ENCODE measurements around the gene PCNT.

PCNT gene, protein sequence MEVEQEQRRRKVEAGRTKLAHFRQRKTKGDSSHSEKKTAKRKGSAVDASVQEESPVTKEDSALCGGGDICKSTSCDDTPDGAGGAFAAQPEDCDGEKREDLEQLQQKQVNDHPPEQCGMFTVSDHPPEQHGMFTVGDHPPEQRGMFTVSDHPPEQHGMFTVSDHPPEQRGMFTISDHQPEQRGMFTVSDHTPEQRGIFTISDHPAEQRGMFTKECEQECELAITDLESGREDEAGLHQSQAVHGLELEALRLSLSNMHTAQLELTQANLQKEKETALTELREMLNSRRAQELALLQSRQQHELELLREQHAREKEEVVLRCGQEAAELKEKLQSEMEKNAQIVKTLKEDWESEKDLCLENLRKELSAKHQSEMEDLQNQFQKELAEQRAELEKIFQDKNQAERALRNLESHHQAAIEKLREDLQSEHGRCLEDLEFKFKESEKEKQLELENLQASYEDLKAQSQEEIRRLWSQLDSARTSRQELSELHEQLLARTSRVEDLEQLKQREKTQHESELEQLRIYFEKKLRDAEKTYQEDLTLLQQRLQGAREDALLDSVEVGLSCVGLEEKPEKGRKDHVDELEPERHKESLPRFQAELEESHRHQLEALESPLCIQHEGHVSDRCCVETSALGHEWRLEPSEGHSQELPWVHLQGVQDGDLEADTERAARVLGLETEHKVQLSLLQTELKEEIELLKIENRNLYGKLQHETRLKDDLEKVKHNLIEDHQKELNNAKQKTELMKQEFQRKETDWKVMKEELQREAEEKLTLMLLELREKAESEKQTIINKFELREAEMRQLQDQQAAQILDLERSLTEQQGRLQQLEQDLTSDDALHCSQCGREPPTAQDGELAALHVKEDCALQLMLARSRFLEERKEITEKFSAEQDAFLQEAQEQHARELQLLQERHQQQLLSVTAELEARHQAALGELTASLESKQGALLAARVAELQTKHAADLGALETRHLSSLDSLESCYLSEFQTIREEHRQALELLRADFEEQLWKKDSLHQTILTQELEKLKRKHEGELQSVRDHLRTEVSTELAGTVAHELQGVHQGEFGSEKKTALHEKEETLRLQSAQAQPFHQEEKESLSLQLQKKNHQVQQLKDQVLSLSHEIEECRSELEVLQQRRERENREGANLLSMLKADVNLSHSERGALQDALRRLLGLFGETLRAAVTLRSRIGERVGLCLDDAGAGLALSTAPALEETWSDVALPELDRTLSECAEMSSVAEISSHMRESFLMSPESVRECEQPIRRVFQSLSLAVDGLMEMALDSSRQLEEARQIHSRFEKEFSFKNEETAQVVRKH (N-terminal part only)

DNA sequence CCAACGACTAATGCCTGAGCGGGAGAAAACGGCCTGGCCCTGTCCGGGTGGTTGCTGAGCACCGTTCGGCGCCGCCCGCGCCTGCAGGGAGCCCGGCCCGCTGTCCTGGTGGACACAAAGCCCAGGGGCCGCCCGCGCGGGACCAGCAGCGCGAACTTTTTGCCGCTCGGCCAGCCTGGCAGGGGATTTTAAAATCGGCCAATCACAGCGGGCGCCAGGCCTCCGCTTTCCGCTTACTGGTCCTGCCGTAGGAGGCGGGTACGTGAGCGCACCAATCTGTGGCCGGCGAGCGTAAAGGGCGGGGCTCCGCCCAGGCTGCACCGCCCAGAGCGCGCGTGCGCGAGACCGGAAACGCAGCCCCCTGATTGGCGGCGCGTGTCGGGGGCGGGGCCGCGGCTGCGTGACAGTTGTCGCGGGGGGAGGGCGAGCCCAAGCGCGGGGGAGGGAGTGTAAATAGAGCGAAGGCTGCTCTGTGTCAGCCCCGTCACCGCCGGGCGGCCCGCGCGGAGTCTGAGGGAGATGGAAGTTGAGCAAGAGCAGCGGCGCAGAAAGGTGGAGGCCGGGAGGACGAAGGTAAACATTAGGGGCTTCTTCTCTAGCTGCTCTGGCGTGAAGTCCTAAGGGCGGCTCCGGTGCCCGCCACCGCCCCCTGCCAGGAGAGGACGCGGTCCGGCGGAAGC lies at the start of gene PCNT, which contains the start of gene C21orf58:
PCNT (plus strand) TSS at position 447 of the 680 bp plus-strand sequence; CDS start at position 520, 73 bp downstream.
C21orf58 (minus strand) TSS at position 161 of the 680 bp plus-strand sequence. CDS start 1,132 bp downstream, outside the sequence.
- peak; percentile 98 for DNase-seq

DNA sequence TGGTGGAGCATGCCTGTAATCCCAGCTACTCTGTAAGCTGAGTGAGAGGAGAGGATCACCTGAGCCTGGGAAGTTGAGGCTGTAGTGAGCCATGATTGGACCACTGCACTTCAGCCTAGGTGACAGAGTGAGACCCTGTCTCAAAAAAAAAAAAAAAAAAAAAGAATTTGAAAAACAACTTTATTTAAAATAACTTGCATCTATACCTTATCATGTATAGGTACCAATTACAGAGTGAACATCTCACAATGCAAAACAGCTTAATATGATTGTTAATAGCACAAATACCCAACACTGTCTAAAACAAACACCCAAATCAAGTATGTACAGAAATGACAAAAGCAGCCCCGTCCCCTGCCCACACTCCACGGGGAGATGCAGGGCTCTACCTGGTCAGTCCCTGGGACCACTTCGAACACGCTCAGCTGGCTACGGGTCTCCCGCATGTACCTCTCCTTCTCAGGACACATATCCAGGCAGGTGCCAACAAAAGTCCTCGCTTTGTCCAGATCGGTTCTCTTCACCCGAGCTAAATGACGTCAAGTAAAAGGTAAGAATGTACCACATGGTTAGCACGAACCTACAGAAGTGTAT lies 49.1 kb upstream of the PCNT start:
- DNase-seq: no peak

DNA sequence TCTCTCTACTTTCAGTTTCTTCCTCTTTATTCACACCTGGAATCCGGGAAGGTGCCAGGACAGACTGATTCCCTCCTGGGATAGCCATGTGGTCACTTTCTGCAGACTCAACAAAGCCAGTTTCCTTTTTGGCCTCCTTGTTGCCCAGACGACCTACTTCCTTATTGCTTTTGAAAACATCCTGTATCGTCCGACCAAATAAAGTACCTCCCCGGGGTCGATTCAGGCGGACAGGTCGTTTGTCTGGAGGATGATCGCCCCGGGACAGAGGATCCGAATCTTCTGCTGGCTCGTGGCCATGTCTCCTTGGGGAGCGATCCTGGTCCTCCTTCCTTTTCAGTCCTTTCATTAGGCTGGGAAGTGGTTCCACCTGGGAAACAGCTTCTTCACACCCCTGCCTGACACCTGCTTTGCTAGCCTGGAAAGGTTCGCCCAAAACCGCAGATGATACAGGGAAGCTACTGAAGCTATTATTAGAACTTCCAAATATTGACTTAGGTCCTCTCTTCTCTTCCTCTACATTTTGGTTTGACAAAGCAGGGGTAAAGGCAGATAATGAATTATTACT lies 39.8 kb upstream of the PCNT start:
- no peak for DNase-seq

DNA sequence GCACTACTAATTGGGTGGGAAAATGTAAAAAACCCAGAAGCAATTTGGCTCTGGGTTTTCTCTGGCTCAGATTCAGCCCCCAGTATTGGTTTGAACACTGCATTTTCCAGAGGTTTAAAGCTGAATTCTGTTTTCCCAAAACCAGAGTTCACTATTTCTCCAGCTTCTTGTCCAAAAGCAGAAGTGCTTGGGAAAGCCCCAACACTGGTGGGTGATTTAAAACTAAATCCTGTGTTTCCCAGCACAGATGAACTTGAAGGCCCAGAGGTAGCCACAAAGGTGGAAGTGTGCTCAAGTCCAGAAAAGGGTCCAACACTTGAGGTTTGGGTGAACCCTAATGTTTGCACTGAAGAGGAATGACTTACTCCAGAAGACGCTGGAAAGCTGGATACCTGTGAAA lies 39.2 kb upstream of the PCNT start:
- no peak for DNase-seq

DNA sequence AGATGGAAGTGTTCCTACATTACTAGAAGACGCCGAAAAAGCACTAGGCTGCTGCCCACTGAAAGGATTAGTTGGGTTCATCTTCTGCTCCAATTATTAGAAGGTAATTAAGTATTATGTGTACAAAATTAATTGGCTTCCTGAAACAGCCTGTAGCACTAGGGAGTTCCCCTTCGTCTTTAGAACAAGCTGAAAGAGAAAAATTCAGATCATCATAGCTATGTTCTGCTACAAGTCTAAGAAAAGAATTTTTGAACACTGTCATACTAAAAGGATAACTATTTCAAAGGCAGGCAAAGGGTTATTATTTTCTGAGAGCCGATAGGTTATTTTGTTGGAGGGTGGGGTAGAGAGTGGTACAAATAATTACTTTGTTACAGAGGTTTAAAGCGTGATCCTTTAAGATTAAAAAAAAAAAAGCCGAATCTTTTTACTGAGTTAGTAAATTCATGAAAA lies 38.7 kb upstream of the PCNT start, which contains the start of gene MCM3AP:
MCM3AP (minus strand) TSS at position 406 of the 456 bp plus-strand sequence; CDS start at position 81, 325 bp downstream.
- no peak for DNase-seq

DNA sequence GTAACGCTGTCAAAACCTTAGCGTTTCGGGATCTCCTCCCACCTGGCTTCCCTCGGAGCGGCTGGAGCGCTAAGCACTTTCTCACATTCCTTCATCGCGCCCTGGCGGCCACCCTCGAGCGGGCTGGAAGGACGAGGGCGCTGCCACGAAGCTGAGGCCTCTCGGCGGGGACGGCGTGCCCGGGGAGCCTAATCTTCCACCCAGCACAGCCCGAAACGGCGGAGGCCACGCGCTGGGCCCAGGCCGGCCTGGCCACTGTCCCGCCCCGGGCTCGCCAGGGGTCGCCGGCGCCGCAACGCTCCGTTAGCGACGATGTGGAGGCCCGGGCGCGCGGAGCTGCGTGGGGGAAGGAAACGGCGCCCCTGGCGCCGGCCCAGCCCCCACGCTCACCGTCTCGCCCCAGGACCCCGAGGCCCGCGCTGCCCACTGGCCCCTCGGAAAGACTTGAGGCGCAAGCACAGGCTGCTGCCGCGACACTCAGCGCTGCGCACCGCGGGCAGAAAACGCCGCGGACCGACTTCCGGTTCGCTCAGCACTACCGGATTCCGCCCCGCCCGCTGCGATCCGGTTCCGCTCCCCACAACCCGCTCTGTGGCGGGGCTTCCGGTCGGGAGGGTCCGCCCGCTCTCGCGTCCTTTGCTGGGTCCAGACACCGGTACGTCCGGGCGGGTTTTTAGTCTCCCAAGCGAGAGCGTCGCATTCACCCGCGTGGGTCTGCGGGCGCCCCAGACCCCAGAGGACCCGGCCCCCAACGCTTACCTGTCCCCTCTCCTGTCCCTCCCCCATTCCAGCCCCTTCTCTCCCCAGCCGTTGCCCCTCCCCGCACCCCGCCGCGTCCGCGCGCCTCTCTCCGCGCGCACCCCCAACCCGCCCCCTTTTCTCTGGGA lies 38.0 kb upstream of the PCNT start, which contains the start of gene YBEY:
YBEY (plus strand) TSS at position 582 of the 887 bp plus-strand sequence. CDS start 572 bp downstream, outside the sequence.
- DNase-seq: peak; percentile 95

DNA sequence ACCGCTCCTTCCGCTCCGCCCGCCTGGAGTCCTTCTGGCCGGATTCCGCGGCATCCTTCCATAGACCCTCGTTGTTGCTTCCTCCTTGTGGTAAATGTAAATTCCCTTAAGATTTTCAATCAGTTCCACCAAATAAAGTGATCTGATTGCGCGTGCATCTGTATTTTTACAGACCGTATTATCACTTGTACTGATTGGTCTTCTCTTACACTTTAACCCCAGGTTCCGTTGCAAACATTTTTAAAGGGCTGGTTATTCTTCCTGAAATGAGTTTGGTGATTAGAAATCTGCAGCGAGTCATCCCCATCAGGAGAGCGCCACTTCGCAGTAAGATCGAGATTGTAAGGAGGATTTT lies 37.3 kb upstream of the PCNT start:
- DNase-seq: no peak

DNA sequence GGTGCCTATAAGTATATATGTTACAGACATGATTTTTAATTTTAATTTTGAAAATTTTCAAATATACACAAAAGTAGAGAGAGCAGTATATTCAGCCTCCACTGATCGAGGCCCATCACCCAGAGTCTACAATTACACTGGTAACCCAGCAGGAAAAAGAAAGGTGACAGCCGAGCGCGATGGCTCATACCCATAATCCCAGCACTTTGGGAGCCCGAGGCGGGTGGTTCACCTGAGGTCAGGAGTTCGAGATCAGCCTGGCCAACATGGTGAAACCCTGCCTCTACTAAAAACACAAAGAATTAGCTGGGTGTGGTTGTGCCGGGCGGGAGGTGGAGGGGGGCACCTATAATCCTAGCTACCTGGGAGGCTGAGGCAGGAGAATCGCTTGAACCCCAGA lies 36.4 kb upstream of the PCNT start:
- no peak for DNase-seq

DNA sequence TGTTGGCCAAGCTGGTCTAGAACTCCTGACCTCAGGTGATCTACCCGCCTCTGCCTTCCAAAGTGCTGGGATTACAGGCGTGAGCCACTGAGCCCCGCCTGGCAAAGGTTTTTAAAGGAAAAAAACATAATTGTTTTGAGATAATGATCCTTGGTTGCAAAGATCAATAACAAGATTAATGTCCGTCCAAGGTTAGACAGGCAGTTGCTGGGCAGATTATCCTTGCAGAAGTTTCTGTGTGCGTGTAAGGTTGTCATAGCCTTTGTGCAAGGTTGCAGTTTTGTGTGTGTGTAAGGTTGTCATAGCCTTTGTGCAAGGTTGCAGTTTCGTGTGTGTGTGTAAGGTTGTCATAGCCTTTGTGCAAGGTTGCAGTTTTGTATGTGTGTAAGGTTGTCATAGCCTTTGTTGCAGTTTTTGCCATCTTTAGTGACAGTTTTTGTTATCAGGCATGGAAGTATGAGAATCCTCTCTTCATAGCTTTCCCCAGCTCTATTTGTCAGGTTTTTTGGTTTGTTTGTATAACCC lies 34.2 kb upstream of the PCNT start:
- no peak for DNase-seq

DNA sequence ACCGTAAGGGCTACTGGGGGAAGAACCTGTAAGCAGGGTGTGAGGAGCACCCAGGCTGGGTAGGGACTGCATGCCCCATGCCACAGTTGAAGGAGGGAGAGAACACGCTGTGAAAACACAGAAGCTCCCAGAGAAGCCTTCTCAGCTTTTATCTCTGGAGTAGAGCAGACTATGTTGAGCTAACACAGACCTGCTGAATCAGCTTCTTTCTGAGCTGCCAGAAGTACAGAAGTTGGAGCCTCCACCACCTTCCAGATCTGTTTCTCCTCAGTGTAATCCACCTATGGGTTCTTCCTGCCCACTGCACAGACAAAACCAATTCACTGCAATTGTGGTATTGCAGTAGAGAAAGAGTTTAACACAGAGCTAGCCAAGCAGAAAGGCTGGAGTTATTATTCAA lies 32.4 kb upstream of the PCNT start:
- DNase-seq: no peak

DNA sequence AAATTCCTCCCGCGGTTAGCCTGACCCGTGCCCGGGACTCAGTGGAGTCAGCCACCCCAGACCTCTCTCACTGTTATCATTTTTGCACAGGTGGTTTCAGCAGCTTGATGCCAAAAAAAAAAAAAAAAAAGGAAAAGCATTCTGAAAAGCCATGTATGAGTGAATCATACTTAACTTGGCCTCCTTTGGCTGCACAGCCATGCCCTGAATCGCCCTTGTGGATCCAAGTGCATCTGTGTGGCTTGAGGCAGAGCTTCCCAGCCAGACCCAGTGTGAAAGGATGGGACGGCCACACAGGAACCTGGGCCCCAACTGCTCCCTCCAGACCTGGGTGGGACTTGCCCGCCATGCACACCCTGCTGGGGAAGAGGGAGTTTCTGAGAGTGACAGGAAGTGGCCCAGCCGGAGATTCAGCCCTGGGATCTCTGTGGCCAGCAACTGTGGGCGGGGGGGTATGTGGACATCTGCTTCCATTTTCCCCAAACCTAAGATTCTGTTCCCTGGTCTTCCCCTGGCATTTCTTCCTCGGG lies 29.2 kb upstream of the PCNT start:
- DNase-seq: no peak

DNA sequence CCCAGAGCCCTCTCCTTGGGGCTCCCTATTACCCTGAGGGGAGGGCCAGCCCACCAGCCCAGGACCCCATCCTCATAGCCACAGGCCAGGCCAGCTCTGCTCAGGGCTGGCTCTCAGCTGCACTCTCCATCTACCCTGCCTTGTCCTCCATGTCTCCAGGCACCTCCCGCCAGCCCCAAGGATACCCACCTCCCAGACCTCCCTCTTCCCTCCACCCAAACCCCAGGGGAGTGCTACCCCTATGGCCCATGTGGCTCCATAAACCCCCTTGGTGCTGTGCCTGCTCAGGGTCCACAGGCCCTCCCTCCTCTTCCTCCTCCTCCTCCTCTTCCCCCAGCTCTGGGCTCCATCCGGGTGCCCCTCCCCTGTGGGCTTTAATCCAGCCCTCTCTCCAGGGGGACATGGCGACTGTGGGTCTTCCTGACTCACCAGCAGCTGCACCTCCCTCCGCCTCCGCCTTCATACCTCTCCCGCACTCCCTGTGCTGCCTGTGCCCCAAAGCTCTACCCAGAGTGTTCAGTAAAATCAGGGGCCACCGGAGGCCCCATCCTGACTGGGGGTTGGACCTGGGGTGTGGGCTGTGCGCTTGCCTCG lies 28.7 kb upstream of the PCNT start:
- no peak for DNase-seq

DNA sequence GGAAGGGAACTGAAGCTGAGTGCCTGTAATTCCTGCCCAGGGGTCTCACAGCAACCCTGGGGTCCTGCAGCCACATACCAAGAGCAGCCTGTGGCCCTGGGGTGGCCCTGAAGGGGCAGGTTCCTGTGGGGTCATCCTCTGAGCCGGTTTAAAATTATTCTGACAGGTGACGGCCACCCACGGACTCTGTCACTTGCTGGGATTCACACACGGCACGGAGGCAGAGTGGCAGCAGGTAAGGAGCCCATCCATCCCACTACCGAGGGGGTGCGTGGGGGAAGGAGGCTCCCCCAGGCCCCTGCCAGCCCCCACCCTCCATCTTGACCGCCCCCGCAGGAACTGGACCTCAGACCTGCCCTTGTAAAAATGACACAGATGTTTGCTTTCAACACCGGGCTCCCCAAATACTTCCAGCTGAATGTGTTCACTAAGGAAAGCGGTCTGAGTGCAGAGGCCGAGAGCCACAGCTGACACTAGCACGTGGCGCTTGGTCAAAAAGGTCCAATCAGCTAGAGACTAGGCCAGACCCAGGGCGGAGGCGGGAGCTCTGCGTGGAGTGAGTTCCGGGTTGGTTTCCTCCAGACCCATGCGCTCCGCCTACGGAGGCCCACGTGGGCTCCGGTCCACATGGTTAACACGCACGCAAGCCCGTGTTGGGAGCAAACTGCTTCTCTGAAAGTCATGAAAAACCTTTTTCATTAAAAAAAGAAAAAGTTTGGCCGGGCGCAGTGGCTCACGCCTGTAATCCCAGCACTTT lies 27.8 kb upstream of the PCNT start:
- DNase-seq: peak; percentile 88

DNA sequence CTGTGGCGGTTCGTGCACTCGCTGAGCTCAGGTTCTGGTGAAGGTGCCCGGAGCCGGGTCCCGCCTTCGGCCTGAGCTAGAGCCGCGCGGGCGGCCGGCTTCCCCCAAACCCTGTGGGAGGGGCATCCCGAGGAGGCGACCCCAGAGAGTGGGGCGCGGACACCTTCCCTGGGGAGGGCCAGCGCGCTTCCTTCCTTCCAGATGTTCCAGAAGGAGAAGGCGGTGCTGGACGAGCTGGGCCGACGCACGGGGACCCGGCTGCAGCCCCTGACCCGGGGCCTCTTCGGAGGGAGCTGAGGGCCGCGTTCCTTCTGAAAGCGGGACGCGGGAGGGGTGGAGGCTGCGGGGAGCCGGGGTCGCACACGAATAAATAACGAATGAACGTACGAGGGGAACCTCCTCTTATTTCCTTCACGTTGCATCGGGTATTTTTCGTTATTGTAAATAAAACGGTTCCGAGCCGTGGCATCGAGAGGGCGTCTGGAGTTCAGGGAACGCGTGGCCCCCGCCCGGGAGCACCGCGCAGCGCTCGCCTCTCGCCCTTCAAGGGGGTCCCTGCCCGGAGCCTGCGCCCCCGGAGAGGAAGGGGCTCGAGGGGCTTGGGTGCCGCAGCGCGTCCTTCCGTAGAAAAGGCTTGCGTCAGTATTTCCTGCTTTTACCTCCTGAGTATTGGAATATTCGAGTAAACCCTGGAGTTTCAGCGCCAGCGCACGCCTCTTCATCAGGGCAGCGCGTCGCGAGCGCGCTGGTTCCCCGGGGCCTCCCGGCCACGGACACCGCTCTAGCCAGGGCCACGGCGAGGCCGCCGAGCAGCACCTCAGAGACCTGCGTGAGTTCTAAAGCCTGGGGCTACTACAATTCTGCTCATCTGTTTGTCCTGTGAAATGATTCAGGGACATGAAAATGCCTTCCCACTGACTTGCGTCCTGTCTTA lies 26.4 kb upstream of the PCNT start:
- no peak for DNase-seq

DNA sequence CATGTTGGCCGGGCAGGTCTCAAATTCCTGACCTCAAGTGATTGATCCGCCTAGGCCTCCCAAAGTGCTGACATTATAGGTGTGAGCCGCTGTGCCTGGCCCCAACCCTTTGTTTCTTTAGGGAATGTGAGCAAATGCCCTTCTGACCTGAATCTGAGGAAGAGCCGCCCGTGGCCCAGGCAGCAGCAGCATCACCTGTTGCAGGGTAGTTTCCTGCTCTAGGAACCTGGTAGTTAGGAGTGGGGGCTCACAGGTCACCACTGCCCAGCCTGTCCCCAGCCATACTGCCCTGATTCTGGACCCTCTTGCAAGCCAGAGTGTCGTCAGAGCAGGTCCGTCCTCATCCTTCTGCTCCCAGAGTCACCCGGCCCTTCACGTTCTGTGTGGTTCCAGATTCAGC lies 24.8 kb upstream of the PCNT start:
- DNase-seq: no peak

DNA sequence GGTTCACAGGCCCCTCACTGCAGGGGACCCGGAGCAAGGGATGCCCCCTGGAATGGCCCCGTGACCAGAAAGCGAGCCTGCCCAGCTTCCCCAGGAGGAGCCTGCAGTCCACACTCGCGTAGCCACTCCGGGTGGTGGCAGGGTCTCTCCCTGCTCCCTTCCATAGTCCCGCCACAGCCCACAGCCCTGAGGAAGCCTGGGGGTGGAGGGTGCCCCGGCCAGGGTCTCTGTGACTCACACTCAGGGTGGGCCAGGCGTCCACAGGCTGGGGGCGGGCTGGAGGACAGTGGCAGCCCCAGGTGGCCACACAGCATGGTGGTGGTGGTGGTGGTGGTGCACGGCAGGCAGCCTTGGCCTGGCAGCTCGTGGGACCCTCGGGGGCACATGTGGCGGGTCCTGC lies 22.2 kb upstream of the PCNT start:
- no peak for DNase-seq

DNA sequence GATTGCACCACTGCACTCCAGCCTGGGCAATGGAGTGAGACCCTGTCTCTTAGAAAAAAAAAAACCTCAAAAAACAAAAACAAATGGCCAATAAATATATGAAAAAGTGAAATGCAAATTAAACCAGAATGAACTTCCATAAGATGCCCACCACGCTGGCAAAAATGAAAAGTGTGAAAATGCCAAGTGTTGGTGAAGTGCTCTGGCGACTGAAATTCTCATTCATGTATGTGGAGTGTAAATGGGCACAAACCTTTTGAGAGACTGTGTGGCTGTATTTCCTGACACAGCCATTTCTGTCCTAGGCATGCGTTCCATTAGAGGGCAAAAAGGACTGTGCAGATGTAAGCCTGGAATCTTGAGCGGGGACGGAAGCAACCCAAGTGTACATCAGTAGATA lies 19.5 kb upstream of the PCNT start:
- DNase-seq: no peak

All from NCI-H1092 (cell line).